Measurements from ENCODE around the gene ZNF81.
"Not testable (repeated sequence)": the region's sequence is repeated elsewhere in the genome, so short reads cannot be mapped to it uniquely, and the experiment has no call there.

Gene ZNF81

DNA sequence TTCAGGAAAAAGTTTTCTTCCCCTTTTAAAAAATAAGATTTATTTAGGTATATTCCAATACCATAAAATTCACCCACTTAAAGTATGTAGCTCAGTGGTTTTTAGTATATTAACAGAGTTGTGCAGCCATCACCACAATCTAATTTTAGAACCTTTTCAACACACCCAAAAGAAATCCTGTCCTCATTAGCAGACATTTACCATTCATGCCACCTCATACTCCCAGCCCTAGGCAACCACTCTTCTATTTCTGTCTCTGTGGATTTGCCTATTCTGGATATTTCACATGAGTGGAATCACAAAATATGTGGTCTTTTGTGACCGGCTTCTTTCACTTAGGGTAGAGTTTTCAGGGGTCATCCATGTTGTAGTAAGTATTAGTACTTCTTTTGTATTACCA, 7.4 kb downstream of the ZNF81 start:
- no peak for DNase-seq (ENCODE audit: low spot score)

DNA sequence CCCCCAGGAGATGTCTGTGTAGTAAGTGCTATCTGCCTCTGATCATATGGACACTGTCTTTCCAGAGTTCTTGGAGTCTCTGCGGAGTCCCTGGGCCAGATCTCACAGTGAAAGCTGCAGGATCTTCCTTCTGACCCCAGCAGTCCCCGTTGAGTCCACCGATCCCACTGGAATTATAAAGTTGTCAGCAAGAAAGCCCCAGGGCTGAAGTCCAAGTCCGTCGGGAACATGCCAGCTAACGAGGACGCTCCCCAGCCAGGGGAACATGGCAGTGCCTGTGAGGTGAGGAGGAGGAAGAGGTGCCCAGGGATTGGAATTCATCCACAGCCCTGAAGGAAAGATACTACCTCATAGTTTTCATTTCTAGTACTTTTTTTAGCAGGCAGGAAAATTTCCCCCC, 9.3 kb downstream of the ZNF81 start:
- no peak for DNase-seq (ENCODE audit: low spot score)

DNA sequence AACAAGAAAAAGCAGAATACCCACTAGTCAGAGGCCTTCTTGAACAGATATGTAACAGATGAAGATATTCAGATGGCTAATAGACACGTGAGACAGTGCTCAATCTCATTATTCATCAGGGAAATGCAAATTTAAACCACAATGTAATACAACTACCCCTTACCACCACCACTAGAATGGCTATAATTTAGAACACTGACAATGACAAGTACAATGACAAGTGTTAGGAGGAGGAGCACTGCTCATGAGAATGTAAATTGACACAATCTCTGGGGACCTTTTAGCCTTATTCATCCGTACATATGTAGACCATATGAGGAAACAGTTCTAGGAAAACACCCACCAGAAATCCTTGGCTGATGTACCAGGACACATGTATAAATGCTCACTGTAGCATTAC, 13.1 kb downstream of the ZNF81 start:
- DNase-seq (ENCODE audit: low spot score) = no peak

DNA sequence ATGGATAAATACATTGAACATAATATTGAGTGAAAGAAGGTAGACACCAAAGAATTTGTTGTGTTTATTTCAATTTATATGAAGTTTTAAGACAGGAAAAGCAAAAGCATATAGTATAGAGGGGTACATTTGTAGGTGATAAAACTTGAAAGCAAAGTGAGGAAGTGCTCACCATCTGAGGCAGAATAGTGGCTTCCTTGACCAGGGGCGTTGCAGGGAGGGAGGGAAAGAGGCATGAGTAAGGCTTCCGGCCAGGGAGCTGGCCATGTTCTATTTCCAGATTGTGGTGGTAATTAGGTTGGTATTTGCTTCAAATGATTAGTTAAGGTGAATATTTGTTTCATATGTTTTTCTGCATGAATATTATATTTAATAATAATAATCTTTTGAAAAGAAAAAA, 13.7 kb downstream of the ZNF81 start:
- DNase-seq (ENCODE audit: low spot score) = not testable (repeated sequence)

DNA sequence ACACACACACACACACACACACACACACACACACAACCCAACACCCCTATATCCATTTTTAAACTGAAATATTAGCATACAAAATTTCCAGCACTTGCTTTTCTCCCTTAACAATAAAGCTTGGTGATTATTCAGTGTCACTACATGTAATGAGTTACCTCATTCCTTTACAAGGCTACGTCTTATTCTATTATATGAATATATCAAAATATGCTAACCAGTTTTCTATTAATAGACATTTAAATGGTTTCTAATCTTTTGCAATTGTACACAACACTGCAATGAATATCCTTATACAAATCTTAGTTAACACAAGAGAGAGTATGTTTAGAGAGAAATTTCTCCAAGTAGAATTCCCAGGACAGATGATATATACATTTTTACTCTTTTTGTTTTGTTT, 14.2 kb downstream of the ZNF81 start:
- no peak for DNase-seq (ENCODE audit: low spot score)

DNA sequence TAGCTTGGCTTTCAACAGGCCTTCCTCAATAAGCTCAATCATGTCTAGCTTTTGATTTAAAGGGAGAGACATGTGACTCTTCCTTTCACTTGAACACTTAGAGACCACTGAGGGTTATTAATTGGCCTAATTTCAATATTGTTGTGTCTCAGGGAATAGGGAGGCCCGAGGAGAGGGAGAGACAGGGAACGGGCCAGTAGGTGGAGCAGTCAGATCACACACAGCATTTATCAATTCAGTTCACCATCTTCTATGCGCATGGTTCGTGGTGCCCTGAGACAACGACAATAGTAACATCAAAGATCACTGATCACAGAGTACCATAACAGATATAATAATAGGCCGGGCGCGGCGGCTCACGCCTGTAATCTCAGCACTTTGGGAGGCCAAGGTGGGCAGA, 17.8 kb downstream of the ZNF81 start:
- peak; percentile 20 for DNase-seq (ENCODE audit: low spot score)

DNA sequence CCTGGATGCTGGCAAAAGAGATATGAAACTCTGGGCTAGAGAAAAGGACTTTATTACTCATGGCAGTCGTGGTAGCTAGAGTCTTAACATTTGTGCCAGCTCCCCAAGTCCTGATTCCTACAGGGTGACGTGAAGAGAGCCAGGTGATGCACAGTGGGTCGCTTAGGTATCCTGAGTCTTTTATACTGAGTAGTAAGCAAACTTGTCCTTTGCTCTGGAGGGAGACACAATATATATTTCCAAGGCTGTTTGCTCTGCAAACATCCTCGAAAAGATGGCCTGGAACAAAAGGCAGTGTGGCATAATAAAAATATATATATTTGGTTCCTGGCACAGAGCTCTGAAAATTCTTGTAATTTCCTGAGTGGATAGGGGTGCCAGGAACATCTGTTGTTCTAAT, 23.0 kb downstream of the ZNF81 start:
- DNase-seq (ENCODE audit: low spot score) = no peak

DNA sequence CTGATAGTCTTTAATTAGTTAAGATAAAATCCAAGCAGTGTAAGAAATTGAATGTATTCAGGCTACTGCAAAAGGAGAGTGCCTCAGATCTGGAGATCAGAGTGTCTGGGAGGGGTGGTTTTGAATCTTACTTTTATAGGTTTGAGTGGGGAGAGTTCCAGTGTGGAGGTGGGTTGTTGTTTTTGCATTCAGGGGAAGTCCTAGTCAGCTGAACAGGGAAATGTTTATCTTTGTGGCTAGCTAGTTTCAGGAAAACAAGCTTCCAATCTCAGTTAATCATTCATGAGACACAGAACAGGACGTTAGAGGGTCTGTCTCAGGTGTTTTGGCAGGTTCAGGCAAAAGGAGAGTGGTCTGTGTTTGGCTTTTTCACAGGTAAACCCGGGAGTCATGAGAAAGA, 26.0 kb downstream of the ZNF81 start:
- no peak for DNase-seq (ENCODE audit: low spot score)

DNA sequence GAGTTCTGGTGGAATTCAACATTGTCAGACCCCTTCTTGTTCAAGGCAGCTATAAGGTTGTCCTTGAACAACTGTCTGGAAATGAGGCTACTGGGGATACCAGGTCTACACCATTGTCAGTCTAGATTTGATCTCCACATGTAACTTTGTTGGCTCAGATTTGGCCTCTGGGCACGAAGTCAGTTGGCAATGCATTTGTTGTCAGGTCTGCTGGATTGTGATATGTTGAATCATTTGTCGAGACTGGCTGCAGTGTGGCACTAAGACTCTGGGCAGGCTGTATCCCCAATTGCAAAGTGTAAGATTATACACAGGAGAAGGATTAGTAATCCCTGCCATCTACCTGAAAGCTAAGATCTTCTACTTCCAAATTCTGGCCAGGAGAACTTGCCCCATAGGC, 26.5 kb downstream of the ZNF81 start:
- DNase-seq (ENCODE audit: low spot score) = no peak

DNA sequence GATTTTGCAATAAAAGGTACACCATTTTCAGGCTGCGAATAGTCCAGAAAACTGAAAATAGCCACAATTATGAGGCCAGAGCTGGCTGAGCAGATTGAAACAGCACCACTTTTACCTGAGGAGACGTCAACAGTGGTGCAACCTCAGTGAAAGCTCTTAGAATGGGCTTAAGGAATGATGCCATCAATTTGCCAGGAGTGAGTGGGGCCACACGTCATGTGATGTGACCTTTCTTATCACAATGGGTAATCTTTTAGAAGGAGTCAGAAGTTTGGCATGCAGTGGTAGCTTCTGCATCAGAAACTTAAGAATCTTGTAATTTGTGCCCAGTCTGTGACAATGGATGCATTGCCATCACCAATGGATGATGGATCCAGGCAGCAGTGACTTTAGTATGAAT, 27.6 kb downstream of the ZNF81 start:
- DNase-seq (ENCODE audit: low spot score) = no peak

DNA sequence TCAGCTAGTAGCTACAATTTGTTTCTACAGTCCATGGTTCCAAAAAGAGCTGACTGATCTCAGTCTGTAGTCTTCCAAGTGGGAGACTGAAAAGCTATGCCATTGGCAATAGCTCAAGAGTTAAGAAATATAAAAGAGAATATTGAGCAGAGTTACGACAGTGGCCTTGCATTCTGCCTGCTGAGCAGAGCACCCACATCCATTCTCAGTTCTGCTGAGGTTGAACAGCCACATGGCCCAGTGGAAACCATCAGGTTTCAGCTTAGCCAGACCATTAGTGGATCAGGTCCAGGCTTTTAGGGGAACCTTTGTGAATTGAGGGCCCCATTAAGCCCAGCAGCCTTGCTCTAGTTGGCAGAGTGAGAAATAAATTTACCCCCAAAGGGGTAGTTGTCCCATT, 28.1 kb downstream of the ZNF81 start:
- no peak for DNase-seq (ENCODE audit: low spot score)

DNA sequence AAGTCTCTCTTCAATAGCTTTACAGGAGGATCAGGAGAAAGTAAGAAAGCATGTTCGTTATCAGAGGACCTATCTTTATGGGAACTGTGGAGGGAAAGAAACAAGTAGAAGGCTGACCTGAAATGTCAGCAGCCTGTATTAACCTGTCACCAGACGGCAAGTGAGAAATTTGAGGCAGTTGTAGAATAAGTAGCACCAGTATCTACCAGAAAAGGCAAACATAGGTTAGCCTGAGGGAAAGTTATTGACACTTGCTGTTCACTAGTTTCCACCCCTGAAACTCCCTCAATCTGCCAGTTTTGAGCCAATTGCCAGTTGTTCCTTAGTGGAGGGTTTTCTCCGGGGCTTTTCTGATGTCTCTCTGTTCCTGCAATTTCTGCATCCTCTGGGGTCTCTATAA, 36.4 kb downstream of the ZNF81 start:
- no peak for DNase-seq (ENCODE audit: low spot score)

DNA sequence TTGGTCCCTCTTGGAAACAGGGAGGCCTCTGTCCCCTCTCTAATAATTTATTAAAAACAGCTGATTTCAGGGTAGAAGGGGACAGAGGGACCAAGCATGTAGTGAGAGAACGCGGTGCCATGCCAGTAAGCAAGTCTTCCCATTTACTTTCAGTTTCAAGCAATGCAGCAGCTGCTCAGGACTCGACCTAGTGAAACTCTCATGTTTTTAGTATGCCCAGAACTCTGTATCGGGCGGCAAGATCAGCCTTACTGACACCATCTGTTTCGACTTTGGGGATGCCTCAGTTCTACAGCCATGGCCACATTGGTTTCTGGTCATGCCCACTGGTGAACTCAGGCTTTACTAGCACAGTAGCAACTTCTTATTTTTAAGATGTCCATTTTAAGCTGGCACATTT, 40.6 kb downstream of the ZNF81 start:
- no peak for DNase-seq (ENCODE audit: low spot score)

DNA sequence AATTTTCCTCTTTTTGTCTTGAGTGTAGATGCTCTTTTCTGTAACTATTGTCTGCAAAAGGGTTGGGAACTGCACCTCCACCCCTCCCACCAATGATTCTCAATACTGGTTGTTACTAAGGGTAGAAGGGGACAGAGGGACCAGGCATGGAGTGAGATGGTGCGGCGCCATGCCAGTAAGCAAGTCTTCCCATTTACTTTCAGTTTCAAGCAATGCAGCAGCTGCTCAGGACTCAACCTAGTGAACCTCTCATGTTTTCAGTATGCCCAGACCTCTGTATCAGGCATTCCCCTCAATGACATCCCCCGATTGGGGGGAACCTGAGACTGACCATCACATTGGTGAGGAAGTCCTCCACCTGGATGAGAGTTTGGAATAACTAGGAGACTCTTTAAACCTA, 41.5 kb downstream of the ZNF81 start:
- no peak for DNase-seq (ENCODE audit: low spot score)

DNA sequence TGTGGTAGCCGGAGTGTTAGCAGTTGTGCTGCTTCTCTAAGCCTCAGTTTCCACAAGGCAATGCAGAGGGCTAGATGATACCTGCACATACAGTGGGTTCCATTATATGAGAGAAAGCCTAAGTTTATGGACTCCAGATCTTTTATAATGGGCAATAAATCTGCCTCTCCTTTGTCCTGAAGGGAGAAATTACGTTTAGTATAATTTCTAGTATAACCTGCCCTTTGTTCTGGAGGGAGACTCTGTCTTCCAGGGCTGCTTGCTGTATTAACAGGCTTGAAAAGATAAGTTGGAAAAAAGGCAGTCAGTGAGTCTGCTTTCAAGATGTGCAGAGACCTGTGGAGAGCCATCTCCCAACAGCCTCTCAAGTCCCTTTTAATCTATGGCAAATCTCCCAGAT, 42.8 kb downstream of the ZNF81 start:
- DNase-seq (ENCODE audit: low spot score) = no peak

DNA sequence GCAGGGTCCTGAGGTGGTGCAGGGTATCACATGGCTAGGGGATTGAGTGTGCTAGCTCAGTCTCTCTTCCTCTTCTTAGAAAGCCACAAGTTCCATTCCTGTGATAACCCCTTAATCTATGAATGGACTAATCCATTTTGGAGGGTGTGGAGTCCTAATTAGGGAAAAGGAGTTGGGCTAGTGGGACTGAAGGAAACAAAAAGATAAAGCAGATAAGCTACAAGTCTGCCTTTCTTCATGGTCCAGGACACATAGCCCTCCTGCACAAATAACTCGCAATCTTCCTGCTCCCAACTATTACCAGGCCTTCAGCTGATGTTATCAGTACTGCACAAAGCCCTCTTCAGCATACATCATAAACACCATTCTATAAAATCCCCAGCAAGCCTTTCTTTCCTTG, 44.2 kb downstream of the ZNF81 start:
- no peak for DNase-seq (ENCODE audit: low spot score)

DNA sequence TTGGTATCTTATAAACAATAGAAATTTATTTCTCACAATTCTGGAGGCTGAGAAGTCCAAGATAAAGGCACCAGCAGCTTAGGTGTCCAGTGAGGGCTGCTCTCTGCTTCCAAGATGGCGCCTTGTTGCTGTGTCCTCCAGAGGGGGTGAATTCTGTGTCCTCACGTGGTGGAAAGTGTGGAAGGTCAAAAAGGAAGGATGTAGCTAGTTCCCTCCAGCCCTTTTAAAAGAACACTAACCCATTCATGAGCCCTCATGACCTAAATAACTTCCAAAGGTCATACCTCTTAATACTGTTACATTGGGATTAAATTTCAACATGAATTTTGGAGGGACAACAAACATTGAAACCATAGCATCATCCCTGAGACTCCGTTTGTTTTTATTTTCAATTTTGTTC, 48.8 kb downstream of the ZNF81 start:
- no peak for DNase-seq (ENCODE audit: low spot score)

DNA sequence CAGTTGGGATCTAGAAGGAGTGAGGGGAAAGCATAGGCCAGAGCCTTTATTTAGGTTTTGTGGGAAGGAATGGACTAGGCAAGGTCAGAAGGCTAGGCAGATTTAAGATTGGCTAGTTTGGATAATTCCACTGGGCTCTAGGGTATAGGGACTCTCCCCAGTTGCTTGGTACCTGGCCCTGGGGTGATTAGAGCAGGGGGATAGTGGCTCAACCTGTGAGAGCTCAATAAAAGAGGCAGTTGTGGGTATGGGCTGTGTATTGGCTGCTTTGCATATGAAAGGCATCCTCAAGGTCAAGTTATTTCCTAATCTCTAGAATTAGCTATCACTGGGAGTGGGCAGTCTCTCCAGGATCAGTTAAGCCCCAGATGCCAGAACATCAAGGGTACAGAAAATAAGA, 61.3 kb downstream of the ZNF81 start:
- no peak for DNase-seq (ENCODE audit: low spot score)

DNA sequence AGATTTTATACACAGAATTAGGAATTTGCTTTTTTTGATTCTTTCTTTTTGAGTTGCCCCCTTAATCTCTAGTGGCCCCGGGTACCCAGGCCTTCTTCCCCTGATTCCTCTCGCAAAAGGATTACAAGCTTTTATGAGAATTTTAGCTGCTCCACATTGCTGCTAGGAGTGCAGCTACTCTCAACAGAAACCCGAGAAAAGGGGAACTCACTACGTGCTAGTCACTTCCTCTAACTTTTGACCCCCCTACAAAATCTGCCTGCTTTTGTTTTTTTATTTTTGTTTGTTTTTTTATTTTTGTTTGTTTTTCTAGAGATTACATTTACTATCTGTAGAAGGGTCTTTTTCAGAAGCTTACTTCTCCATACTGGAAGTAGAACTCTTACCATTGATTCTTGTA, 64.1 kb downstream of the ZNF81 start:
- DNase-seq (ENCODE audit: low spot score) = no peak

DNA sequence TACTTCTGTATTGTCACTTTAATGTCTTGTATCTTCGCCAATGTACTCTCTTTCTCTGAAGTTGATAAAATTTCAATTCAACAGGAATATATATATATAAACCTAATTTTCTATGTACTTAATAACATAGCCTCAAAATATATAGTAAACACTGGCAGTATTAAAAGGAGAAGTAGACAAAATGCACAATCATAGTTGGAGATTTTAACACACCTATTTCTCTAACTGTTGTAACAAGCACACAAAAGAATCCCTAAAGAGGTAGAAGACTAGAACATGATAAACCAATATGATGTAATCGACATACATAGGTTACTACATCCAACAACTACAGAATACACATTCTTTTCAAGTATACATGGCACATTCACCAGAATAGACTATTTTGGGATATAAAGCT, 65.5 kb downstream of the ZNF81 start:
- no peak for DNase-seq (ENCODE audit: low spot score)

DNA sequence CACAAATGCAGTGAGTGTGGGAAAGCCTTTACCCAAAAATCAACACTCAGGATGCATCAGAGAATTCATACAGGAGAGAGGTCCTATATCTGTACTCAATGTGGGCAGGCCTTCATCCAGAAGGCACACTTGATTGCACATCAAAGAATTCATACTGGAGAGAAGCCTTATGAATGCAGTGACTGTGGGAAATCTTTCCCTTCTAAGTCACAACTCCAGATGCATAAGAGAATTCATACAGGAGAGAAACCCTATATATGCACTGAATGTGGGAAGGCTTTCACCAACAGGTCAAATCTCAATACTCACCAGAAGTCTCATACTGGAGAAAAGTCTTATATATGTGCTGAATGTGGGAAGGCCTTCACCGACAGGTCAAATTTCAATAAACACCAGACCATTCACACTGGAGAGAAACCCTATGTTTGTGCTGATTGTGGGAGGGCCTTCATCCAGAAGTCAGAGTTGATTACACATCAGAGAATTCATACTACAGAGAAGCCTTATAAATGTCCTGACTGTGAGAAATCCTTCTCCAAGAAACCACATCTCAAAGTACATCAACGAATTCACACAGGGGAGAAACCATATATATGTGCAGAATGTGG, 79.3 kb downstream of the ZNF81 start:
- DNase-seq (ENCODE audit: low spot score) = no peak

DNA sequence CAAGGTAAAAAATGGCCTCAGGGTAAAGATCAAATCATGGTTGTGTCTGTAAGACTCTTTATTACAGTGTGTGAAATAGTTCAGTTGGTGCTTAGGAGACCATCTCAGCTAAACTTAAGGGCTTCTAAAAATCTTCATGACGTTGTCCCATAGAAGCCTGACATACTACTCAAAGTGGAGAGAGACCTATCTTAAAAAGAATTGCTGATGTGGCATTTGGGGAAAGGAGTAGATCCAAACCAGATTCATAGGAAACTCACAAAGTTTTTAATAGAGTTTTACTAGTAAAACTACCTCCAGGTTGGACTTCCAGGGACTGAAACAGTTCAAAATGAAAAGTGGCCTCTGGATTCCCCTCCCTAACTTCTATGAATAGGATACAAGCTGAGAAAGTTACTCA, 81.6 kb downstream of the ZNF81 start:
- DNase-seq (ENCODE audit: low spot score) = no peak

DNA sequence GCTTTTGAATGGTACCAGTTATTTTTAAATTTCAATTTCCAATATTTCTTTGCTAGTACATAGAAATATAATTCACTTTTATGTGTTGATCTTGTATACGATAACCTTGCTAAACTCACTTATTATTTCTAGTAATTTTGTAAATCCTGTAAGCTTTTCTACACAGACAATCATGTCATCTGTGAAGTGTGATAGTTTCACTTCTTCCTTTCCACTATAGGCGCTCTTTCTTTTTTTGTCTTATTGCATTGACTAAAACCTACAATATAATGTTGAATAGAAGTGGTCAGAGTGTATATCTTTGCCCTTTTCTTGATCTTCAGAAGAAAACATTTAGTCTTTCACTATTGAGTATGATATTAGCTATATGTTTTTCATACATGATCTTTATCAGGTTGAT, 90.5 kb downstream of the ZNF81 start:
- DNase-seq (ENCODE audit: low spot score) = no peak

DNA sequence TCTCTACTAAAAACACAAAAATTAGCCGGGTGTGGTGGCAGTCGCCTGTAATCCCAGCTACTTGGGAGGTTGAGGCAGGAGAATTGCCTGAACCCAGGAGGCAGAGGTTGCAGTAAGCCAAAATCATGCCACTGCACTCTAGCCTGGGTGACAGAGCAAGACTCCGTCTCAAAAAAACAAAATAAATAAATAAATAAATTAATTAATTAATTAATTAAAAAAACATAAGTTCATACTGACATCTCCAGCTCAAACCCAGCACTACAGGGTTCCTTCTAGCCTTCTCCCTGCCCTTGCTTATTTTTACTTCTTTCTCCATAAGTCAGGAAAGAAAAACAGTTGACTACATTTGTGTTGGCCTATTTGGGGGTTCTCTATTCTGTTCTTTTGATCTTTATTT, 95.3 kb downstream of the ZNF81 start:
- not testable (repeated sequence) for DNase-seq (ENCODE audit: low spot score)

DNA sequence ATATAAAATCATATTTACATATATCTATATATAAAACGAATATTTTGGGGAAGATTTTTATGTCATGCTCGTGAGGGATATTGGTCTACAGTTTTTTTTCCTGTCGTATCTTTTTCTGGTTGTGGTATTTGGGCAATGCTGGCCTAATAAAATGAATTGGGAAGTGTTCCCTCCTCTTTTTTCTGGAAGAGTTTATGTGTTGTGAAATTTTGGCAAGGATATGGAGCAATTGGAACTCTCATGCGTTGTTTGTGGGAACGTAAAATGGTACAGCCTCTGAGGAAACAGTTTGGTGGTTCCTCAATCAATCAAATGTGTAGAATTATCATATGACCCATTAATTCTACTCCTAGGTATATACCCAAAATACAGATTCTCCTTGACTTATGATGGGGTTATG, 97.2 kb downstream of the ZNF81 start:
- no peak for DNase-seq (ENCODE audit: low spot score)
